Activated naive CD4-positive, alpha-beta T cell treated with Interleukin-2 at 50 U/mL for 16 hours (primary cell): ENCODE results near the gene CARD11.
A peak's percentile ranks its signal among the peaks of the same experiment; 100 is the strongest.

ENCODE experiments used
- DNase-seq: peaks from one replicate; pipeline ENCODE4 v3.0.0-alpha.2; 2020

CARD11 gene

GRCh38 chr7:2864204-2864985 is 179.3 kb downstream of the CARD11 start:
- DNase-seq, result no peak

DNA sequence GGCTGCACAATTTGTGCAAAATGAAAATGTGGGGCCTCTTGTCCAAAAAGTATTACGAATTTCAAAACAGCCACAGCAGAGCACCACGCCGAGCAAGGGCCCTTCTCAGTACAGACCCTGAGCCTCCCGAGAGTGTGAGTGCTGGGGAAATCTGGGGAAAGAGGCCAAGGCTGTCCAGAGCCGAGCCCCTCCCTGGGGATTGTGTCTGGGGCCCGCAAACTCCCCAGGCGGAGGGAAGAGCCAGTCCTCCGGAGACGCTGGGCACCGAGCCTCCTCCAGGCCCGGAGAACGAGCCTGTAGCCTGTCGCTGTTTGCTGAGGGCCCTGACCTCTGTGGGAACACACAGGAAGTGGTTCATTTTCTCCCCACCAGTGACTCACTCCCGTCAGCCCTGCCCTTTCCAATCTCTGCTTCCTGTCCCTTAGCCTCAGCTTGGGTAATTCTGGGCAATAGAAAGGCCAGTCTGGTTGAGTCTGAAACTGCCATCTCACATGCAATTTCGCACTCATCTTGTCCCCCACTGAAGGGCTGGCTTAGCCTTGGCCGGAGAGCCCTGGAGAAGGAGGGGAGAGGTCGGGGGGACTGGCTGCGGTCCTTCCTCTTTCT is 180.1 kb downstream of the CARD11 start:
- peak; percentile 73 for DNase-seq

DNA sequence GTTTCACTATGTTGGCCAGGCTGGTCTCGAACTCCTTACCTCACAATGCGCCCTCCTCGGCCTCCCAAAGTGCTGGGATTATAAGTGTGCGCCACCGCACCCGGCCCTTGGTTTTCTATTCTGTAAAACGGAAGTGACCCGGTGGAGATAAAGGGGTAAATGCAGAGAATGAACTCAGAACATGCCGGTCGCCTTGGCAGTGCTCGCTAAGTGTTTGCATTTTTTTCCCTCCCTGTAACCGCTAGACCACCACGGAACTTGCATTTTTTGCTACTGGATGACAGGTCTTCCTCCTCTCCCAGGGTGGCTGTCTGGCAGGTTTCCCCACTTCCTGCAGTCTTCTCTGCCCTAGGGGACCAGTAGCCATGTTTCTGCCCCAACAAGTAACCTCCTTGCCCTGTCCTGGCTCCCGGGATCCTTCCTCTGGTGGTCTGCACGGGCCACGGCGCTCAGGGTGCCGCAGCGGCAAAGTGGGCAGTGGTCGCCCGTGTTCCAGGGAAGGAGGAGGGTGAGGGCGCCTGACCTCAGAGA is 180.8 kb downstream of the CARD11 start:
- DNase-seq, result no peak

- no peak for DNase-seq
These were observed 182.2 kb downstream of the CARD11 start for GRCh38 chr7:2861509-2861908.

DNA sequence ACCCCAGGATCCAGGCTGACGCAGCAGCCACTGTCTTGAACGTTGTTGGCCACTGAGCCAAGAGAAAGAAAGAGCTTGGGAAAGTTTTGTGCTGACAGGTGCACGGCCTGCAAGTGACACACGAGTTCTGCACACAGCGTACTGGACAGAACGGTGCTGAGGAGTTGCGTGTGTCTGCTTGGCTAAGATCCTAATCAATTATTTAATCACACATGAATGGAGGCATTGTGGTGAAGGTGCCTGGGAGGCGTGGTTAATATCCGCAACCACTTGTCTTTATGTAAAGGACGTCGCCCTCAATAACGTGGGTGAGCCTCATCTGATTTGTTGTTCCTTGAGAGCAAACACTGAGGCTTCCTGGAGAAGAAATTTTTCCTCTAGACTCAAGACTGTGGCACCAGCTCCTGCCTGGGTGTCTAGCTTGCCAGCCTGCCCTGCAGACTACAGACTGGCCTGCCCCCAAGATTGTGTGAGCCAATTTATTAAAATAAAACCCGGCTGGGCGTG is 183.0 kb downstream of the CARD11 start:
- no peak for DNase-seq

DNA sequence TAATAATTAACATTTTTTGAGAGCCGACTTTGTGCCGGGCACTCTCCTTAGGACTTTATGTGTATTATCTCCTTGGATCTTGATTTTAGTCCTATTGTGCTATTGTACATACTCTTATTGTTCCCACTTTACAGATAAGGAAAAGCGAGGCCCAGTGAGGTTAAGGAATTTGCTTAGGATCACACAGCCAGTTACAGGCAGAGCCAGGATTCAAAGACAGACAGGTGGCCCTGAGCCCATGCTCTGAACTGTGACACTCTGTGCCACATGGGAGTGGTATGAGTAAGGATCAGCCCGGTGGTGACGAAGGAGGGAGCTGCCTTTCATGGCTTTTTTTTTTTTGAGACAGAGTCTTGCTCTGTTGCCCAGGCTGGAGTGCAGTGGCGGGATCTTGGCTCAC is 183.7 kb downstream of the CARD11 start:
- DNase-seq, result no peak

DNA sequence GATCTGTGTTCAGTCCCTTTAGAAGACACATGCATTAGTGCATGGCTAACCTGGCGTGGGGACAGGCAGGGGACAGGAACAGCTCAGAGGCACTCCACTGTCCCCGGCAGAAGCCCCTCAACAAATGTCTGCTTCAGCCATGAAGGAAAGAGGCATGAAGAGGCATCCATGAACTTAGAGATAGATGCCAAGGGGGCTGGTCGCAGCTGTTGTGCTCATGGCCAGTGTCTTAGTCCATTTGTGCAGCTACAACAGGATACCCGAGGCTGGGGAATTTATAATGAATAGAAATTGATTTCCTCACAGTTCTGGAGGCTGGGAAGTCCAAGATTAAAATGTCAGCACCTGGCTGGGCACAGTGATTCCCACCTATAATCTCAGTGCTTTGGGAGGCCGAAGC is 185.0 kb downstream of the CARD11 start:
- DNase-seq, result no peak

GRCh38 chr7:2856388-2857169 is 187.1 kb downstream of the CARD11 start:
- DNase-seq, result no peak
